Cardiac fibroblast (primary cell): ENCODE results near the gene LRPAP1.

Source experiments
- DNase-seq, 2 donors: peaks; one replicate each; pipeline versions ENCODE4 v3.0.0 to v3.0.0-alpha.2; 2010; ENCODE audit warnings: low read depth in 2 of 2
- H3K4me3 ChIP-seq, 2 donors: replicated peaks in 1 of 2; 1 replicate in 1 of 2; 2 replicates in 1 of 2; pipeline ENCODE4 v1.5.1; 2011; ENCODE audit warnings: low read depth in 2 of 2, low read length in 2 of 2, mild to moderate bottlenecking in 2 of 2, moderate library complexity in 1 of 2
- CTCF ChIP-seq: IDR thresholded peaks from one replicate; pipeline ENCODE4 v1.5.1; 2011; ENCODE audit warnings: low read depth, mild to moderate bottlenecking, low read length, inconsistent platforms

The LRPAP1 gene

GRCh38 chr4:3483471-3483921, 48.7 kb downstream of the LRPAP1 start:
- peak; percentile 3 to 6 for DNase-seq
- H3K4me3 ChIP-seq = no peak overlapping the region
- no peak for TF ChIP-seq CTCF

GRCh38 chr4:3482707-3483106, 49.5 kb downstream of the LRPAP1 start:
- DNase-seq = no peak
- no peak overlapping the region for H3K4me3 ChIP-seq
- TF ChIP-seq CTCF = no peak

- no peak for DNase-seq
- no peak overlapping the region for H3K4me3 ChIP-seq
- no peak for TF ChIP-seq CTCF
Measured at GRCh38 chr4:3481783-3482393, 50.3 kb downstream of the LRPAP1 start.

- H3K4me3 ChIP-seq = no peak overlapping the region
- TF ChIP-seq CTCF = no peak
- DNase-seq = no peak
Measured at GRCh38 chr4:3481113-3481531, 51.1 kb downstream of the LRPAP1 start.

- peak; percentile 76 to 83 for DNase-seq
- TF ChIP-seq CTCF = peak; percentile 99
- no peak overlapping the region for H3K4me3 ChIP-seq
Measured at GRCh38 chr4:3480528-3481112, 51.6 kb downstream of the LRPAP1 start.

GRCh38 chr4:3479358-3480101, 52.7 kb downstream of the LRPAP1 start:
- no peak for DNase-seq
- no peak overlapping the region for H3K4me3 ChIP-seq
- no peak for TF ChIP-seq CTCF
